Measurements from ENCODE around the gene IGSF8. TPM values are rescaled to one million over a fixed set of nuclear protein-coding genes. Genes with fewer than 3 reads are reported as not detected.

The IGSF8 gene
- total RNA-seq, 1 experiment from 2014 or later, result 35.6 TPM

DNA sequence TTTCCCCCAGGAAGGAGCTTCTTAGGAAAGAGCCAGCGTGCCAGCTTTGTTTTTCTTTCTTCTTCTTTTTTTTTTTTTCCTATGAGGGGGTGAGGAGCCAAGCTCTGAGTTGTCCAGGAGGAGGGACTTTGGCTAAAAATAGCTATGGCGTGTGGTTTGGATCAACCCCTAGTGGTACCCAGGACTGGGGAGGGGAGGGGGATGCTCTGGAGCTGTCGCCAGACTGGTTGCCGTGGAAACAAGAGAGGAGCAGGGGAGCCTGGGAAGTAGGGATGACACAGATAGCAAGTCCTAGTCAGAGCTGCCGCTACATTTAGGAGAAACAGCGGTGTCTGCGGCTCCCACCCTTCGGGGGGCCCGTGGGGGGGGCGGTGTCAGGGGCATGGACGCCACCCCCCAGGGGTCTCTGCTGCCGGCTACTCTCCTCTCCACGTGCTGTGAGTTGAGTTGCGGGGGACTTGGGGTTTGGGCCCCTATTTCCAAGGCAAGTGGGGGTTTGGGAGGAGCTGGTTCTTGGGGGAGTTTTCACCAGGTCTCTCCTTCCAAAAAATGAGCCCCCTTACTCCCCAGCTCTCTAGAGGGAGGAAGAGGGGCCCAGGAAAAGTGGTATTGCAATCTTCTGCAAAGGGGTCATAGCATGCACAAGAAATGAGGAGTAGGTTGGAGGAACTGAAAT, 17.0 kb downstream of the IGSF8 start, which contains the start of gene KCNJ9:
KCNJ9 (plus strand) TSS at position 278 of the 676 bp plus-strand sequence. CDS start 2,493 bp downstream, outside the sequence.
- Histone ChIP-seq H3K9ac (ENCODE audit: low read length) (no peak within 1 kb of the TSS), H4K20me1 (ENCODE audit: insufficient read depth) (no peaks in the 10 kb centered on the region), H3K4me3 (replicated peaks in 1 of 2; ENCODE audit: low read depth in 1 of 2, low read length in 2 of 2) (no peak within 1 kb of the TSS), H2AFZ (ENCODE audit: low read depth, low read length, poor library complexity, severe bottlenecking) (no peak within 1 kb of the TSS), H3K4me1 (ENCODE audit: control insufficient read depth in 1 of 2, insufficient read depth in 2 of 2, low read length in 2 of 2) (no peaks in the 10 kb centered on the region; a peak in 2 of 4 replicates), H3K4me2 (ENCODE audit: low read length) (no peak within 1 kb of the TSS), H3K79me2 (ENCODE audit: insufficient read depth, low read length) (no peaks in the 10 kb centered on the region), H3K9me3 (ENCODE audit: control insufficient read depth in 1 of 2, insufficient read depth in 1 of 2, low read depth in 1 of 2, low read length in 2 of 2) (no peaks in the 10 kb centered on the region), H3K9me2 (ENCODE audit: insufficient read depth) (no peaks in the 10 kb centered on the region), H3K36me3 (ENCODE audit: control insufficient read depth in 1 of 2, insufficient read depth in 2 of 2, low read length in 2 of 2) (no peaks in the 10 kb centered on the region), H3K27ac (ENCODE audit: low read depth, low read length) (no peak within 1 kb of the TSS), H3K27me3 (ENCODE audit: insufficient read depth, low read length) (peaks cover 26% of the 10 kb centered on the region)
- BruUV-seq (replicated peaks), result no TSS peak
- ChIA-PET CTCF (interaction anchor here (1.2 to 3.8 kb wide), 2 partner anchors 23 to 35 kb away, joined by 5 to 33 read pairs; no protein-coding TSS in a partner anchor), POLR2A (no interaction called here), RAD21 (ENCODE audit: low non-redundant PET in 1 of 2, low total read pairs in 2 of 2, uncharacterized antibody in 2 of 2, unreplicated experiment in 2 of 2) (interaction anchor here in 1 of 2 experiments (1.3 kb wide), 1 partner anchor 35 kb away, joined by 3 read pairs; no protein-coding TSS in a partner anchor)
- TF ChIP-seq, protein P1, sequence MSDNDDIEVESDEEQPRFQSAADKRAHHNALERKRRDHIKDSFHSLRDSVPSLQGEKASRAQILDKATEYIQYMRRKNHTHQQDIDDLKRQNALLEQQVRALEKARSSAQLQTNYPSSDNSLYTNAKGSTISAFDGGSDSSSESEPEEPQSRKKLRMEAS (IDR thresholded peaks at IDR 0.05), result no peak
- TF ChIP-seq YY1 (IDR thresholded peaks at IDR 0.05; ENCODE audit: extremely low read depth, insufficient replicate concordance, low read depth, low read length) (no peak), ELF1 (IDR thresholded peaks at IDR 0.05; ENCODE audit: borderline replicate concordance, low read depth) (no peak), SP1 (IDR thresholded peaks at IDR 0.05; ENCODE audit: low read depth) (no peak), SRF (IDR thresholded peaks at IDR 0.05; ENCODE audit: low read depth) (no peak), EGR1 (IDR thresholded peaks at IDR 0.05; ENCODE audit: low read depth) (no peak), EZH2phosphoT487 (IDR thresholded peaks at IDR 0.05; ENCODE audit: borderline replicate concordance) (no peak), JUND (IDR thresholded peaks at IDR 0.05) (no peak), ZFX (IDR thresholded peaks at IDR 0.05) (no peak), CEBPB (IDR thresholded peaks at IDR 0.05; ENCODE audit: low read depth) (no peak), POLR2A (IDR thresholded peaks at IDR 0.05; ENCODE audit: borderline replicate concordance, extremely low read depth, insufficient read depth, insufficient read length) (no peak), FOSL1 (IDR thresholded peaks at IDR 0.05; ENCODE audit: low read depth) (no peak), ZNF274 (IDR thresholded peaks at IDR 0.05; ENCODE audit: low read depth, low read length) (no peak), POLR2AphosphoS5 (IDR thresholded peaks at IDR 0.05; ENCODE audit: low read depth, low read length) (no peak), RAD21 (IDR thresholded peaks at IDR 0.05; ENCODE audit: low read depth) (no peak)
- TF ChIP-seq, protein P2, sequence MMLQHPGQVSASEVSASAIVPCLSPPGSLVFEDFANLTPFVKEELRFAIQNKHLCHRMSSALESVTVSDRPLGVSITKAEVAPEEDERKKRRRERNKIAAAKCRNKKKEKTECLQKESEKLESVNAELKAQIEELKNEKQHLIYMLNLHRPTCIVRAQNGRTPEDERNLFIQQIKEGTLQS (IDR thresholded peaks at IDR 0.05), result no peak
- ATAC-seq (no peak), DNase-seq (ENCODE audit: low read depth, low spot score) (no peak)
- intact Hi-C loops (cut with micrococcal nuclease), result no loop called here
